GM19324 (cell line): Measurements from ENCODE around the gene BBS9.

Source experiments
- ATAC-seq: cut with Tn5 transposase; IDR thresholded peaks from one replicate; pipeline ENCODE4 v1.9.1; 2021; ENCODE audit warnings: mild to moderate bottlenecking, moderate library complexity; ENCODE audit not compliant: unreplicated experiment, low FRiP score

BBS9 gene

DNA sequence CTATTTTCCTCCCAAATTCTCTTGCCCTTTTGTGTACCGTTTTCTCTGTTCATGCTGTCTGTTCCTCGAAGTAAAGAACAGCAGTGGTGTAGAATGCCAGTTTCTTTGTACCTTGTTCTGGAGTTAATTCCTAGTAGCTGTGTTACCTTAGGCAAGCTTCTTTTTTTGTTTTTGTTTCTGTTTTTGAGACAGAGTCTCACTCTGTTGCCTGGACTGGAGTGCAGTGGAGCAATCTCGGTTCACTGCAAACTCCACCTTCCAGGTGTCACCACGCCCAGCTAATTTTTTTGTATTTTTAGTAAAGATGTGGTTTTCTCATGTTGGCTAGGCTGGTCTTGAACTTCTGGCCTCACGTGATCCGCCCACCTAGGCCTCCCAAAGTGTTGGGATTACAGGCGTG is 221.2 kb downstream of the BBS9 start:
- ATAC-seq: no peak

- no peak for ATAC-seq
These were observed 222.3 kb downstream of the BBS9 start for GRCh38 chr7:33351709-33352108.

DNA sequence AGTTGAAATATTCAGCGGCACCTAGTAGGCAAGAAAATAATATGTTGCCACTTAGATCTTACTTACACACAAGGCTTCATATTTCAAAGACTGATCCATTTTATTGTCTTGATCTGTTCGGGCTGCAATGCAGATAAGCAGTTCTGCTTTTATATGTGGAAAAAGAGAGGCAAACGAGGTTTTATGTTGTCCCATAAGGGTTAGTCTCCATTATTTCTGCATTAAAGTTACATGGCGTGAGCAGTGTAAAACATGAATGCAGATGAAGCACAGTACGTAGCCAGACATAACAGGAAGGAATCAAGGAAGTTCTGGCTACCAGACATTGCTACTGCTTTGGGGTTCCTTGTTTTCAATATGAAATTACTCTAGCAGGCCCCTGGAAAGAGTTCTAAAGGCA is 224.8 kb downstream of the BBS9 start:
- ATAC-seq: no peak

DNA sequence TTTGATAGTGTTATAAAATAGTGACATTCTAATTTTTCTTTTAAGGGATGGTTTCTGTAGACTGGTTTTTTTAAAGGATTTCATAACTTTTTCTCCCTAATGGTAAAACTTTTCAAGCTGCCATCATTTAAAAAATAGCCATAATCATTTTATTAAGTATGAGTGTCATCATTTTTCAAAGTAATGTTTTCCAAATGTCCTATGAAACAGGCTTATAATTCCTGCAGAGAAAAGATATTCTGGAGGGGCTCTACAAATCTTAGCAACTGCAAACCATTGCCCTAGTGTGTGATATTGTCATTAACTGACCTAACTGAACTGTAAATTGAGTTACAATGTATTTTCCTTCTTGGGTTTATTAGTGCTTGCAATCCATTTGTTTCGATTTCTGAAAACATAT is 226.0 kb downstream of the BBS9 start:
- no peak for ATAC-seq

GRCh38 chr7:33356336-33356735 is 227.0 kb downstream of the BBS9 start:
- no peak for ATAC-seq

DNA sequence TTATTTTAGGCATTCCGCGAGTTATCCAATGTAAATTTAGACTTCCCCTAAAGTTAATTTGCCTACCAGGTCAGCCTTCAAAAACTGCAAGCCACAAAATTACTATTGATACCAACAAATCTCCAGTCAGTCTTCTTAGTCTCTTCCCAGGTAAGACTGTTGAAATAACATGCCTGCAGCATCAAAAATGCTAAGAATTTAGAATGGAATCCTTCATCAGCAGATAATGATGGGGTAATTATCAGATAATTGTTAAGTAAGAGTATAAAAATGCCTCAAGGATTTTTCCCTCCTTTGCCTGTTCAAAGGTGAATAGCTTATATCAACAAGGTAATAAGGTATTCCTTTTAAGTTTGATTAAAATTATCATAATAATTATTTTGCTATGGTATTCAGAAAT is 228.5 kb downstream of the BBS9 start:
- ATAC-seq: no peak

DNA sequence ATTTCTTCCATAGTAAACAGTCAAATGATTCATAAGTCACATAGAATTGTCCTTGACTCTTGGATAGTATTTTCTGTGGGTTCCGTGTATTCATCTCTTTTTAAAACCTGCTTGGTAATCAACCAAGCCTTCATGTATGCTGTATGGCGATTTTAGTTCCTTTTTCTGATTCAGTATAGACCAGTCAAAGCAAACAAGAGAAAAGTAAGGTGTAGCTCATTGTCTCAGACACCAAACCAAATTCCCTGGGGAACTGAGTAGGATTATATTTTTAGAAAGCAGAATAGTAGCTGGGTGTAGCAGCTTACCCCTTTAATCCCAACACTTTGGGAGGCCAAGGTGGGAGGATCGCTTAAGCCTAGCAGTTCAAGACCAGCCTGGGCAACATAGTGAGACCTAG is 240.5 kb downstream of the BBS9 start:
- no peak for ATAC-seq

GRCh38 chr7:33373195-33373594 is 243.8 kb downstream of the BBS9 start:
- no peak for ATAC-seq

GRCh38 chr7:33379891-33380525 is 250.6 kb downstream of the BBS9 start:
- ATAC-seq: no peak

GRCh38 chr7:33388332-33388731 is 259.0 kb downstream of the BBS9 start:
- ATAC-seq: no peak

DNA sequence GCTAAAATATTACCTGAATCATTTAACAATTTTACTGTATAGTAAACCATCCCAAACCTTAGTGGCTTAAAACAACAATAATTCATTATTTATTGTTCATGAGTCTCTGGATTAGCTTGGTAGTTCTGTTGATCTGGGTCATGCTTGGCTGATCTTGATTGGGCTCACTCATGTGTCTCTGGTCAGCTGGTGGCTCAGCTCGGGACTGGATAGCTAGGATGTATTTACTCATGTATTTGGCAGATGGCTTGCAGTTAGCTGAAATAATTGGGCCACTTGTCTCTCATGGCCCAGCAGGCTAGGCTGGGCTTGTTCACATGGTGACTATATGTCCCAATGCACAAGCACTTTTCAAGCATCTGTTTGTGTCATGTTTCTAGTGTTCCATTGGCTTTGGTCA is 262.8 kb downstream of the BBS9 start:
- ATAC-seq: no peak

DNA sequence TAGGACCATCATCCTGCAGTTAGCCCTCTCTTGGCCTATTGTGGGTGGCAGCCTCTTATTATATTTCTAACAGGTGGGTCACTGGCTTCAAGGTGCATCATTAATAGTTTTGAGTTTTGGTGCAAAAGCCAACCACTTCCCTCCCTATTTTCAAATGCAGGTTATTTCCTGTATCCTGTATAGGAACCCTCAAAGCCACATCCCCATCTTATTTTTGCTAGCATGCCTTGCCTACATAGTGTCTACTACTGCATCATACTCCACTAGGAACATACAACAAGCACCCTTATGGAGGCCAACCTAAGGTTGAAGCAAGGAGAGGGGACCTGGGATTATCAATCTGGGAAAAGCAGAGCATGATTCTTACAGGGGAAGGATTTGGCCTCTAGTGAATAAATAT is 264.4 kb downstream of the BBS9 start:
- ATAC-seq: no peak

GRCh38 chr7:33395340-33395739 is 266.0 kb downstream of the BBS9 start:
- no peak for ATAC-seq

- no peak for ATAC-seq
These were observed 270.3 kb downstream of the BBS9 start for GRCh38 chr7:33399528-33400213.

DNA sequence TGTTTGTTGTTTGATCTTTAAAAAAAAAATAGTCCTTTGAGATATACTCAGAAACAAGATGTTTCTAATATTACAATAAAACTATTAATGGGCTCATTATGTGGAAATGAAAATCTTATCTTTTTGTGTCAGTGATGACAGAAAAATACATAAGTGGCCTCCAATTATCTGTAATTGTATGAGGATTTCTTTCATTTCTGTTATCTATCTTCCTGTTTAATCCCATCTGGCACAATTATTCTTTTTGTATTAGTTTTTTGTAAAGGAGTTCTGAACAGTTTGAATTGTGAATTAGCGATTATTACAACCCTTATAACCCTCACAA is 270.8 kb downstream of the BBS9 start:
- ATAC-seq: no peak

GRCh38 chr7:33410266-33410665 is 280.9 kb downstream of the BBS9 start:
- ATAC-seq: no peak

- no peak for ATAC-seq
These were observed 281.7 kb downstream of the BBS9 start for GRCh38 chr7:33411020-33411419.

DNA sequence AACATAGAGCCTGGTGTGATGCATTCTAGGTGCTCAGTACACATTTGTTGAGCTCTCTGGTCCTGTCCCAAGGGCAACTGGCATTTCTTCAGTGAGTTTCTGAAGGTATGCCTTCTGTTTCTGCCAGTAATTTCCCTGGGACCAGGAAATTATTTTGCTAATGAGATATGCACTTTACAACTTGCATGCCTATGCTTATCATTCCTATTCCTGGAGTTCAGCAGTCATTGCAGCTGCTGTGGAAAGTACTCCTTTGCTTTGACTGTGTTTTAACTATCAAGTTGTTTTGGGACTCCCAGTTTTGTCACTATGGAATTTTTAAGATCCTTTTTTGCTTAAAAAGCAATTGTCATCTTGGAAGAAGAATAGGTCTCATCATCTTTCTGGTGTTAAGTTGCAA is 283.0 kb downstream of the BBS9 start:
- no peak for ATAC-seq

- no peak for ATAC-seq
These were observed 288.9 kb downstream of the BBS9 start for GRCh38 chr7:33418251-33418701.

- no peak for ATAC-seq
These were observed 291.1 kb downstream of the BBS9 start for GRCh38 chr7:33420311-33420940.

GRCh38 chr7:33421429-33421828 is 292.1 kb downstream of the BBS9 start:
- ATAC-seq: no peak

GRCh38 chr7:33422141-33422540 is 292.8 kb downstream of the BBS9 start:
- ATAC-seq: no peak
